Lung (tissue), 12 donors: Measurements from ENCODE around the gene SLC35G4. TPM values are rescaled to one million over a fixed set of nuclear protein-coding genes. Genes with fewer than 3 reads are reported as not detected.

Source experiments
- ATAC-seq: fragments of 200-7000 bp; cut with Tn5 transposase; one replicate; pipeline ENCODE4 v1.9.1; 2020; ENCODE audit warnings: moderate number of reproducible peaks; ENCODE audit not compliant: insufficient read depth, low FRiP score
- DNase-seq, 3 donors: peaks; one replicate each; pipeline ENCODE4 v3.0.0-alpha.2; 2013 to 2017
- H3K27ac ChIP-seq, 2 donors: one replicate each; pipeline ENCODE4 v1.5.1; 2013; ENCODE audit warnings: mild to moderate bottlenecking in 2 of 2, moderate library complexity in 2 of 2, control low read depth in 1 of 2, inconsistent platforms in 1 of 2, low read depth in 1 of 2, low read length in 1 of 2
- H3K27me3 ChIP-seq, 3 donors: one replicate each; pipeline ENCODE4 v1.5.1; 2013; ENCODE audit warnings: low read length in 2 of 3; ENCODE audit not compliant: control insufficient read depth in 3 of 3, insufficient read depth in 3 of 3
- H3K36me3 ChIP-seq, 4 donors: one replicate each; pipeline ENCODE4 v1.5.1; 2013; ENCODE audit warnings: low read length in 4 of 4, mild to moderate bottlenecking in 1 of 4, moderate library complexity in 1 of 4; ENCODE audit not compliant: control insufficient read depth in 4 of 4, insufficient read depth in 4 of 4
- H3K4me1 ChIP-seq, 5 donors: one replicate each; pipeline ENCODE4 v1.5.1; 2013; ENCODE audit warnings: low read length in 5 of 5, mild to moderate bottlenecking in 2 of 5, moderate library complexity in 1 of 5; ENCODE audit not compliant: control insufficient read depth in 5 of 5, insufficient read depth in 5 of 5
- H3K4me3 ChIP-seq: one replicate; pipeline ENCODE4 v1.5.1; 2013; ENCODE audit warnings: mild to moderate bottlenecking, control low read depth, moderate library complexity
- H3K9ac ChIP-seq, 2 donors: one replicate each; pipeline ENCODE4 v1.5.1; 2013; ENCODE audit warnings: low read length in 2 of 2, control low read depth in 1 of 2; ENCODE audit not compliant: insufficient read depth in 1 of 2
- H3K9me3 ChIP-seq, 4 donors: one replicate each; pipeline ENCODE4 v1.5.1; 2013; ENCODE audit warnings: low read length in 3 of 4, mild to moderate bottlenecking in 1 of 4, moderate library complexity in 1 of 4; ENCODE audit not compliant: control insufficient read depth in 4 of 4, insufficient read depth in 3 of 4
- WGBS, 2 donors: extraction: QIAGEN DNeasy Blood & Tissue Kit; methylation state at CpG; one replicate each; pipeline ENCODE4 v1.1.7; 2013; 5-methylcytosine and 5-hydroxymethylcytosine counted together
- polyA plus RNA-seq, 2 donors: library from polyadenylated mRNA; stranded (reverse); fragments of 200-250 nt; gene quantifications; one replicate each; pipeline ENCODE4 v1.2.1, GENCODE V29; 2013
- total RNA-seq, 2 donors: library from RNA; depleted of rRNA in 1 of 2; stranded (reverse); fragments of >200 nt in 1 of 2; gene quantifications; one replicate each; pipeline ENCODE4 v1.2.1, GENCODE V29; 2014 to 2021
- TF ChIP-seq, protein P1 (sequence below): IDR thresholded peaks from 2 replicates; pipeline ENCODE4 v1.5.1; 2012; ENCODE audit warnings: mild to moderate bottlenecking; ENCODE audit errors: control extremely low read depth, extremely low read depth
- donor health status: control.
- donor health status: control.
- donor health status: Bipolar disorder and iron deficiency.
- donor health status: healthy.
- donor health status: DM: yes; HTN: yes; CAD: no.

Gene SLC35G4
- total and polyA plus RNA-seq, 4 donors, result not detected

GRCh38 chr18:11579916-11580315 lies 29.5 kb upstream of the SLC35G4 start:
- Histone ChIP-seq H3K27me3 (no peaks in the 10 kb centered on the region), H3K4me3 (no peak overlapping the region), H3K9me3 (peaks cover 0 to 2% (median 0%) of the 10 kb centered on the region in 4 donors), H3K27ac (no peak overlapping the region), H3K4me1 (no peaks in the 10 kb centered on the region), H3K36me3 (no peaks in the 10 kb centered on the region), H3K9ac (no peak overlapping the region)
- ATAC-seq (no peak), DNase-seq (no peak)
- WGBS, 2 donors, result 95 to 97% methylated on average over 15 of the region's 15 CpGs
- TF ChIP-seq, protein P1, sequence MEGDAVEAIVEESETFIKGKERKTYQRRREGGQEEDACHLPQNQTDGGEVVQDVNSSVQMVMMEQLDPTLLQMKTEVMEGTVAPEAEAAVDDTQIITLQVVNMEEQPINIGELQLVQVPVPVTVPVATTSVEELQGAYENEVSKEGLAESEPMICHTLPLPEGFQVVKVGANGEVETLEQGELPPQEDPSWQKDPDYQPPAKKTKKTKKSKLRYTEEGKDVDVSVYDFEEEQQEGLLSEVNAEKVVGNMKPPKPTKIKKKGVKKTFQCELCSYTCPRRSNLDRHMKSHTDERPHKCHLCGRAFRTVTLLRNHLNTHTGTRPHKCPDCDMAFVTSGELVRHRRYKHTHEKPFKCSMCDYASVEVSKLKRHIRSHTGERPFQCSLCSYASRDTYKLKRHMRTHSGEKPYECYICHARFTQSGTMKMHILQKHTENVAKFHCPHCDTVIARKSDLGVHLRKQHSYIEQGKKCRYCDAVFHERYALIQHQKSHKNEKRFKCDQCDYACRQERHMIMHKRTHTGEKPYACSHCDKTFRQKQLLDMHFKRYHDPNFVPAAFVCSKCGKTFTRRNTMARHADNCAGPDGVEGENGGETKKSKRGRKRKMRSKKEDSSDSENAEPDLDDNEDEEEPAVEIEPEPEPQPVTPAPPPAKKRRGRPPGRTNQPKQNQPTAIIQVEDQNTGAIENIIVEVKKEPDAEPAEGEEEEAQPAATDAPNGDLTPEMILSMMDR, result no peak

DNA sequence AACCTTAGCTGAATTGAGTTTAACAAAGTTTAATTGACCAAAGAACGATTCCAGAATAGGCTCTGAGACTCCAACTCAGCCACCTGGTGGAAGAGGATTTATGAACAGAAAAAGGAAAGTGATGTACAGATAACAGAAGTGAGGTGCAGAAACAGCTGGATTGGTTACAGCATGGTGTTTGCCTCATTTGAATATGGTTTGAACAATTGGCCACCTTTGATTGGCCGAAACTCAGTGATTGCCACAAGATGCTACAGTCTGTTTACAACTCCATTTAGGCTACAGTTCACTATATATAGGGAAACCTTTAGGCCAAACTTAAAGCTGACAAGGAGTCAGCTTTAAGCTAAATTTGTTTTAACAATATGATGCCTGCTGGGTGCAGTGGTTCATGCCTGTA lies 28.1 kb upstream of the SLC35G4 start:
- no peaks in the 10 kb centered on the region for H3K4me1 ChIP-seq
- H3K4me3 ChIP-seq, result no peak overlapping the region
- 74 to 81% methylated on average over 2 of the region's 2 CpGs for WGBS, 2 donors
- DNase-seq, result no peak
- H3K27me3 ChIP-seq, result no peaks in the 10 kb centered on the region
- TF ChIP-seq, protein P1, result no peak
- H3K36me3 ChIP-seq, result no peaks in the 10 kb centered on the region
- H3K9me3 ChIP-seq, result peaks cover 0 to 2% (median 0%) of the 10 kb centered on the region in 4 donors
- no peak overlapping the region for H3K9ac ChIP-seq
- no peak overlapping the region for H3K27ac ChIP-seq
- no peak for ATAC-seq

DNA sequence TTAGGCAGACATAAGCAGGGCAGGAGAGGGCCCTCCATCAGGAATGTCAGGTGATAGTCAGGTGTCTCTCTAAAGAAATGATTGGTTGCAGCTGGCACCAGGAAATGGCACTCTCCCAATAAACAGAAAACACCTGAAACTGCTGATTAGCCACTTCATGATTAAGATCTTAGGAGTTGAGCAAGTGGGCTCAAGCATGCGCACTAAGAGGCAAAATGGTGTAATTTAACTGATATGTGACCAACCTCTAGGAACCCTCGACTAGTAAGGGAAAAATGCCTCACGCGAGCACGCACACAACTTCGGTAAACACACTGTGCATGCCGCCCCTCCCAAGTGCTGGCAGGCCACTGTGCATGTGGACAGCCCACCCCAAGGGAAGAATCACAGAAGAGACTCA lies 23.8 kb upstream of the SLC35G4 start:
- DNase-seq (no peak), ATAC-seq (no peak)
- H3K9ac ChIP-seq, result no peak overlapping the region
- peaks cover 0 to 16% (median 0%) of the 10 kb centered on the region in 5 donors for H3K4me1 ChIP-seq
- no peak overlapping the region for H3K27ac ChIP-seq
- H3K4me3 ChIP-seq, result no peak overlapping the region
- H3K9me3 ChIP-seq, result peaks cover 0 to 2% (median 0%) of the 10 kb centered on the region in 4 donors
- TF ChIP-seq, protein P1, result no peak
- WGBS, 2 donors, result 60 to 61% methylated on average over 7 of the region's 7 CpGs
- no peaks in the 10 kb centered on the region for H3K36me3 ChIP-seq
- no peaks in the 10 kb centered on the region for H3K27me3 ChIP-seq

DNA sequence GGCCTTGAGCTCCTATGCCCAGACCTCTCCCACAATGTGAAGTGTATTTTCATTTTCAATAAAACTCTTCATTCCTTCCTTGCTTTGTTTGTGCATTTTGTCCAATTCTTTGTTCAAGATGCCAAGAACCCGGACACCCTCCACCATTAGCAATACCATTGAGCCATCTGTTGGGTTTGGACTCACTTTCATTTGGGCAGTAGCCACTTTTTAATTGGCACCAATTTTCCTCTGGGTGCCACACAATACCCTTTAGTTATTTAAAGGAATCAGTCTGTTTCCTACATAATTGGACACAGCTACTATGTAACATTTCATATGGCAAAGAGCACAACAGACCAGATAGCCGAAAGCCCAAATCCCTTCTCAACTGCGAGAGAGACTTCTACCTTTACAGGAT lies 22.5 kb upstream of the SLC35G4 start:
- Histone ChIP-seq H3K9me3 (peaks cover 0 to 2% (median 1%) of the 10 kb centered on the region in 4 donors), H3K36me3 (no peaks in the 10 kb centered on the region), H3K27ac (no peak overlapping the region), H3K4me1 (peaks cover 0 to 16% (median 0%) of the 10 kb centered on the region in 5 donors), H3K27me3 (no peaks in the 10 kb centered on the region), H3K4me3 (no peak overlapping the region), H3K9ac (no peak overlapping the region)
- TF ChIP-seq, protein P1, result no peak
- DNase-seq (no peak), ATAC-seq (no peak)
- 93 to 94% methylated on average over 3 of the region's 3 CpGs for WGBS, 2 donors
